HG03045 (cell line): Measurements from ENCODE around the gene DNM3.
"Not testable (repeated sequence)": the region's sequence is repeated elsewhere in the genome, so short reads cannot be mapped to it uniquely, and the experiment has no call there.

Source experiments
- ATAC-seq: cut with Tn5 transposase; IDR thresholded peaks from one replicate; pipeline ENCODE4 v1.9.1; 2021; ENCODE audit warnings: mild to moderate bottlenecking, moderate library complexity; ENCODE audit not compliant: unreplicated experiment

DNM3 gene

GRCh38 chr1:172307508-172307907, 466.2 kb downstream of the DNM3 start:
- ATAC-seq = not testable (repeated sequence)

GRCh38 chr1:172308142-172308541, 466.8 kb downstream of the DNM3 start:
- no peak for ATAC-seq

GRCh38 chr1:172308577-172308976, 467.3 kb downstream of the DNM3 start:
- no peak for ATAC-seq

GRCh38 chr1:172320733-172321132, 479.4 kb downstream of the DNM3 start:
- no peak for ATAC-seq

GRCh38 chr1:172321451-172321850, 480.2 kb downstream of the DNM3 start:
- ATAC-seq = no peak

GRCh38 chr1:172322219-172323061, 481.1 kb downstream of the DNM3 start:
- no peak for ATAC-seq

GRCh38 chr1:172323686-172324085, 482.4 kb downstream of the DNM3 start:
- ATAC-seq = no peak

GRCh38 chr1:172324086-172324485, 482.8 kb downstream of the DNM3 start:
- no peak for ATAC-seq

- ATAC-seq = no peak
Measured at GRCh38 chr1:172324761-172325160, 483.5 kb downstream of the DNM3 start.

GRCh38 chr1:172325531-172325930, 484.2 kb downstream of the DNM3 start:
- no peak for ATAC-seq

- ATAC-seq = no peak
Measured at GRCh38 chr1:172326136-172326535, 484.8 kb downstream of the DNM3 start.

- no peak for ATAC-seq
Measured at GRCh38 chr1:172328266-172328665, 487.0 kb downstream of the DNM3 start.

- no peak for ATAC-seq
Measured at GRCh38 chr1:172332230-172332629, 490.9 kb downstream of the DNM3 start.

GRCh38 chr1:172335377-172335776, 494.1 kb downstream of the DNM3 start:
- ATAC-seq = no peak

- ATAC-seq = peak; percentile 53
Measured at GRCh38 chr1:172338295-172338735, 497.0 kb downstream of the DNM3 start.

- ATAC-seq = no peak
Measured at GRCh38 chr1:172339842-172340241, 498.5 kb downstream of the DNM3 start.

GRCh38 chr1:172340520-172340919, 499.2 kb downstream of the DNM3 start:
- ATAC-seq = no peak

GRCh38 chr1:172341697-172342096, 500.4 kb downstream of the DNM3 start:
- no peak for ATAC-seq

- ATAC-seq = no peak
Measured at GRCh38 chr1:172342584-172343239, 501.4 kb downstream of the DNM3 start.

GRCh38 chr1:172343240-172344160, 502.2 kb downstream of the DNM3 start:
- ATAC-seq = no peak

- no peak for ATAC-seq
Measured at GRCh38 chr1:172344444-172344843, 503.1 kb downstream of the DNM3 start.
